Right kidney (tissue), 9 donors: ENCODE results near the gene HNRNPCL1.
"Not testable (repeated sequence)": the region's sequence is repeated elsewhere in the genome, so short reads cannot be mapped to it uniquely, and the experiment has no call there.

Experiments
- DNase-seq: peaks from one replicate; pipeline ENCODE4 v3.0.0-alpha.2; 2016
- long read RNA-seq, 8 donors: transcript quantifications; one replicate each; lab custom pipeline, GENCODE V29; 2026

Gene HNRNPCL1
- long read RNA-seq, donor 1: 0 reads
- long read RNA-seq, donor 2: 0 reads
- long read RNA-seq, donor 3: 0 reads
- long read RNA-seq, donor 4: 0 reads
- long read RNA-seq, donor 5: 0 reads
- long read RNA-seq, donor 6: 0 reads
- long read RNA-seq, donor 7: 0 reads
- long read RNA-seq, donor 8: 0 reads

GRCh38 chr1:12848620-12849019 lies at the start of gene HNRNPCL1:
Gene HNRNPCL1, minus strand, starts transcription at chr1:12848720. Its CDS starts 431 bp downstream, at chr1:12848289.
- DNase-seq: not testable (repeated sequence)

- not testable (repeated sequence) for DNase-seq
These were observed 49.6 kb upstream of the HNRNPCL1 start, which contains the start of gene PRAMEF10 for GRCh38 chr1:12898170-12898569. Gene PRAMEF10, minus strand, starts transcription at chr1:12898270. Its CDS starts 2,423 bp downstream, at chr1:12895847.

- DNase-seq: not testable (repeated sequence)
These were observed 37.6 kb upstream of the HNRNPCL1 start, which contains the start of gene PRAMEF4 for GRCh38 chr1:12886101-12886500. Gene PRAMEF4, minus strand, starts transcription at chr1:12886201. Its CDS starts 2,807 bp downstream, at chr1:12883394.

GRCh38 chr1:12878453-12878852 lies 29.9 kb upstream of the HNRNPCL1 start:
- not testable (repeated sequence) for DNase-seq

- not testable (repeated sequence) for DNase-seq
These were observed 14.8 kb upstream of the HNRNPCL1 start for GRCh38 chr1:12863131-12863880.

GRCh38 chr1:12856786-12857185 lies 8.3 kb upstream of the HNRNPCL1 start, which contains the start of gene PRAMEF2:
Gene PRAMEF2, plus strand, starts transcription at chr1:12857086. Its CDS starts 1,924 bp downstream, at chr1:12859010.
- not testable (repeated sequence) for DNase-seq

GRCh38 chr1:12851779-12852178 lies 3.3 kb upstream of the HNRNPCL1 start:
- DNase-seq: no peak

- not testable (repeated sequence) for DNase-seq
These were observed 15.3 kb downstream of the HNRNPCL1 start for GRCh38 chr1:12833251-12833650.

- DNase-seq: not testable (repeated sequence)
These were observed 17.2 kb downstream of the HNRNPCL1 start, which contains the start of gene PRAMEF11 for GRCh38 chr1:12831310-12831709. Gene PRAMEF11, minus strand, starts transcription at chr1:12831410. Its CDS starts 2,621 bp downstream, at chr1:12828789.

GRCh38 chr1:12819061-12819460 lies 29.5 kb downstream of the HNRNPCL1 start:
- not testable (repeated sequence) for DNase-seq

- DNase-seq: no peak
These were observed 37.1 kb downstream of the HNRNPCL1 start for GRCh38 chr1:12811409-12811784.

- no peak for DNase-seq
These were observed 37.7 kb downstream of the HNRNPCL1 start for GRCh38 chr1:12810691-12811408.

GRCh38 chr1:12809933-12810332 lies 38.6 kb downstream of the HNRNPCL1 start:
- no peak for DNase-seq

GRCh38 chr1:12799730-12800129 lies 48.8 kb downstream of the HNRNPCL1 start:
- no peak for DNase-seq

GRCh38 chr1:12798911-12799310 lies 49.6 kb downstream of the HNRNPCL1 start:
- DNase-seq: no peak
